BE2C (cell line): ENCODE measurements around the gene OR1F1.

ENCODE experiments used
- DNase-seq: peaks from one replicate; pipeline ENCODE4 v3.0.0-alpha.2; 2020
- H3K27me3 ChIP-seq: fragments of 250-450 bp; sonication (Bioruptor Pico); 2 replicates; pipeline ENCODE4 v1.5.1; 2020; ENCODE audit warnings: mild to moderate bottlenecking
- H3K36me3 ChIP-seq: fragments of 250-450 bp; sonication (Bioruptor Pico); 2 replicates; pipeline ENCODE4 v1.5.1; 2020; ENCODE audit warnings: mild to moderate bottlenecking
- H3K4me1 ChIP-seq: fragments of 250-450 bp; sonication (Bioruptor Pico); 2 replicates; pipeline ENCODE4 v1.5.1; 2020
- H3K4me3 ChIP-seq: 2 replicates; pipeline ENCODE4 v1.5.1; 2011; ENCODE audit warnings: low read depth, low read length
- H3K9me3 ChIP-seq: fragments of 250-450 bp; sonication (Bioruptor Pico); 2 replicates; pipeline ENCODE4 v1.5.1; 2020
- CTCF ChIP-seq: IDR thresholded peaks from 2 replicates; pipeline ENCODE4 v1.5.1; 2012; ENCODE audit warnings: mild to moderate bottlenecking, low read depth, low read length

Gene OR1F1

GRCh38 chr16:3145660-3146059 lies 42.3 kb upstream of the OR1F1 start:
- H3K27me3 ChIP-seq: no peaks in the 10 kb centered on the region
- no peak for DNase-seq
- peaks cover 7% of the 10 kb centered on the region for H3K36me3 ChIP-seq
- no peak for TF ChIP-seq CTCF
- peaks cover 9% of the 10 kb centered on the region for H3K4me1 ChIP-seq
- no peaks in the 10 kb centered on the region for H3K9me3 ChIP-seq
- H3K4me3 ChIP-seq: no peak overlapping the region

GRCh38 chr16:3147046-3147756 lies 40.8 kb upstream of the OR1F1 start:
- no peak for TF ChIP-seq CTCF
- H3K4me1 ChIP-seq: peaks cover 9% of the 10 kb centered on the region
- no peak for DNase-seq
- H3K27me3 ChIP-seq: no peaks in the 10 kb centered on the region
- peaks cover 4% of the 10 kb centered on the region for H3K36me3 ChIP-seq
- no peaks in the 10 kb centered on the region for H3K9me3 ChIP-seq
- H3K4me3 ChIP-seq: no peak overlapping the region

- no peaks in the 10 kb centered on the region for H3K36me3 ChIP-seq
- DNase-seq: no peak
- peaks cover 9% of the 10 kb centered on the region for H3K4me1 ChIP-seq
- H3K27me3 ChIP-seq: no peaks in the 10 kb centered on the region
- H3K4me3 ChIP-seq: no peak overlapping the region
- H3K9me3 ChIP-seq: no peaks in the 10 kb centered on the region
- no peak for TF ChIP-seq CTCF
Measured at GRCh38 chr16:3147757-3148104, 40.3 kb upstream of the OR1F1 start.

- Histone ChIP-seq H3K4me3 (no peak overlapping the region), H3K27me3 (no peaks in the 10 kb centered on the region), H3K4me1 (peaks cover 5% of the 10 kb centered on the region), H3K9me3 (no peaks in the 10 kb centered on the region), H3K36me3 (no peaks in the 10 kb centered on the region)
- no peak for DNase-seq
- no peak for TF ChIP-seq CTCF
Measured at GRCh38 chr16:3148256-3149192, 39.5 kb upstream of the OR1F1 start.

GRCh38 chr16:3149193-3149530 lies 38.8 kb upstream of the OR1F1 start:
- peak overlapping the region; percentile 68; the same call in 1 of the 2 replicates for H3K4me3 ChIP-seq
- no peaks in the 10 kb centered on the region for H3K27me3 ChIP-seq
- no peaks in the 10 kb centered on the region for H3K36me3 ChIP-seq
- DNase-seq: no peak
- TF ChIP-seq CTCF: no peak
- H3K4me1 ChIP-seq: no peaks in the 10 kb centered on the region; the same call in 1 of the 2 replicates
- H3K9me3 ChIP-seq: no peaks in the 10 kb centered on the region
